ENCODE measurements around the gene CD96.

CD96 gene, protein sequence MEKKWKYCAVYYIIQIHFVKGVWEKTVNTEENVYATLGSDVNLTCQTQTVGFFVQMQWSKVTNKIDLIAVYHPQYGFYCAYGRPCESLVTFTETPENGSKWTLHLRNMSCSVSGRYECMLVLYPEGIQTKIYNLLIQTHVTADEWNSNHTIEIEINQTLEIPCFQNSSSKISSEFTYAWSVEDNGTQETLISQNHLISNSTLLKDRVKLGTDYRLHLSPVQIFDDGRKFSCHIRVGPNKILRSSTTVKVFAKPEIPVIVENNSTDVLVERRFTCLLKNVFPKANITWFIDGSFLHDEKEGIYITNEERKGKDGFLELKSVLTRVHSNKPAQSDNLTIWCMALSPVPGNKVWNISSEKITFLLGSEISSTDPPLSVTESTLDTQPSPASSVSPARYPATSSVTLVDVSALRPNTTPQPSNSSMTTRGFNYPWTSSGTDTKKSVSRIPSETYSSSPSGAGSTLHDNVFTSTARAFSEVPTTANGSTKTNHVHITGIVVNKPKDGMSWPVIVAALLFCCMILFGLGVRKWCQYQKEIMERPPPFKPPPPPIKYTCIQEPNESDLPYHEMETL

GRCh38 chr3:111541911-111542483 is at the start of gene CD96:
TSS of gene CD96 (plus strand) at chr3:111542197. CDS start at chr3:111542249, 52 bp downstream.
- H3K4me3 ChIP-seq (ENCODE audit: low read length), result no peak within 1 kb of the TSS

GRCh38 chr3:111493276-111493675 is 48.7 kb upstream of the CD96 start:
- DNase-seq (ENCODE audit: low read depth), result no peak
- no peak overlapping the region for H3K4me3 ChIP-seq (ENCODE audit: low read length)
- TF ChIP-seq, protein P1, sequence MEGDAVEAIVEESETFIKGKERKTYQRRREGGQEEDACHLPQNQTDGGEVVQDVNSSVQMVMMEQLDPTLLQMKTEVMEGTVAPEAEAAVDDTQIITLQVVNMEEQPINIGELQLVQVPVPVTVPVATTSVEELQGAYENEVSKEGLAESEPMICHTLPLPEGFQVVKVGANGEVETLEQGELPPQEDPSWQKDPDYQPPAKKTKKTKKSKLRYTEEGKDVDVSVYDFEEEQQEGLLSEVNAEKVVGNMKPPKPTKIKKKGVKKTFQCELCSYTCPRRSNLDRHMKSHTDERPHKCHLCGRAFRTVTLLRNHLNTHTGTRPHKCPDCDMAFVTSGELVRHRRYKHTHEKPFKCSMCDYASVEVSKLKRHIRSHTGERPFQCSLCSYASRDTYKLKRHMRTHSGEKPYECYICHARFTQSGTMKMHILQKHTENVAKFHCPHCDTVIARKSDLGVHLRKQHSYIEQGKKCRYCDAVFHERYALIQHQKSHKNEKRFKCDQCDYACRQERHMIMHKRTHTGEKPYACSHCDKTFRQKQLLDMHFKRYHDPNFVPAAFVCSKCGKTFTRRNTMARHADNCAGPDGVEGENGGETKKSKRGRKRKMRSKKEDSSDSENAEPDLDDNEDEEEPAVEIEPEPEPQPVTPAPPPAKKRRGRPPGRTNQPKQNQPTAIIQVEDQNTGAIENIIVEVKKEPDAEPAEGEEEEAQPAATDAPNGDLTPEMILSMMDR (IDR thresholded peaks at IDR 0.05; ENCODE audit: insufficient read depth, low read depth, low read length, missing control alignments), result no peak

More at GRCh38 chr3:111541911-111542483, at the start of gene CD96:
- no peak for DNase-seq (ENCODE audit: low read depth)
- TF ChIP-seq, protein P1 (IDR thresholded peaks at IDR 0.05; ENCODE audit: insufficient read depth, low read depth, low read length, missing control alignments), result no peak

DNA sequence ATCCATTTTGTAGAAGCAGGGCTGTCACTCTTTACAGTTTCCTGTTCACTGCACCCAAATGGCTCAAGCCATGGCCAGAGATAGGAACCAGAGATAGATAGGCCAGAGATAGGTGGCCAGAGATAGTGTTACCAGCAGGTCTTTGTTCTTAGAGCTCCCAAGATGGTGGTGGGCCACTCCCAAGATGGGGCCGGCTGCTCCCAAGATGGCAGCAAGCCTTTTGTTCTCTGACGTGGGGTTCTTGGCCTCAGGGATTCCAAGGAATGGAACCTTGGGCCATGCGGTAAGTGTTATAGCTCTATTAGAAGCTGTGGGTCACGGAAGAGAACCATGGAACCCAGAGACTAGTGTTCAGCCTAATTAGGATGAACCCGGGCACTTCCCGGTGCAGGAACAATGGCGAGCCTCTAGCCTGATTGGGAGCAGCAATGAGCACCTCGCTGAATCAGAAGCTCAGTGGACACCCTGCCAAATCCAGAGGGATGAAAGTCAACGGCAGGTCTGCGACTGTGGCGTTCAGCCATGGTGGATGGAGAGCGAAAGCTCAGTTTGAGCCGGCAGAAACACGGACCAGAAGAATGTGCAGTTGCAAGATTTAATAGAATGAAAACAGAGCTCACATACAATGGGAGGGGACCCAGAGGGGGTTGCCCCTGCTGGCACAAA is 45.0 kb upstream of the CD96 start:
- TF ChIP-seq, protein P1 (IDR thresholded peaks at IDR 0.05; ENCODE audit: insufficient read depth, low read depth, low read length, missing control alignments), result no peak
- no peak for DNase-seq (ENCODE audit: low read depth)
- no peak overlapping the region for H3K4me3 ChIP-seq (ENCODE audit: low read length)

DNA sequence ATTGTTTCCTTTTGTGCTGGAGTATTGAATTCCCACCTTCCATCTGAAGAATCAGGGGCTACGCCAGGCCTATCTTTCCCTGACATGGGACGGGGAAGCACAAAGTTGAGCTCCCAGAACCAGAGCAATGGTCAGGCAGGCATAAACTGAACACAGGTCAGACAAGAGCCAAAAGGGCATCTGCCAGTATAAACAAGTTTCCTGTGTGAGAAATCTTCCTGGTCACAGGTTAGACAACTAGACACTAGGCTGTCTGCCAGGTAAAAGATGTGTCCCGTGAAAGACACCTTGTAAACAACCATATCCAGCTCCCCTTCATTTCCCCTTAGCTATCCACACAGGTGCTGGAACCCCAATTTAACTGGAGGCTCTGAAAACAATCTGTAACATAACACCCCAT is 44.0 kb upstream of the CD96 start:
- H3K4me3 ChIP-seq (ENCODE audit: low read length), result no peak overlapping the region
- TF ChIP-seq, protein P1 (IDR thresholded peaks at IDR 0.05; ENCODE audit: insufficient read depth, low read depth, low read length, missing control alignments), result no peak
- DNase-seq (ENCODE audit: low read depth), result no peak

- TF ChIP-seq, protein P1 (IDR thresholded peaks at IDR 0.05; ENCODE audit: insufficient read depth, low read depth, low read length, missing control alignments), result no peak
- DNase-seq (ENCODE audit: low read depth), result no peak
- no peak overlapping the region for H3K4me3 ChIP-seq (ENCODE audit: low read length)
Measured at GRCh38 chr3:111506435-111506834, 35.6 kb upstream of the CD96 start.

DNA sequence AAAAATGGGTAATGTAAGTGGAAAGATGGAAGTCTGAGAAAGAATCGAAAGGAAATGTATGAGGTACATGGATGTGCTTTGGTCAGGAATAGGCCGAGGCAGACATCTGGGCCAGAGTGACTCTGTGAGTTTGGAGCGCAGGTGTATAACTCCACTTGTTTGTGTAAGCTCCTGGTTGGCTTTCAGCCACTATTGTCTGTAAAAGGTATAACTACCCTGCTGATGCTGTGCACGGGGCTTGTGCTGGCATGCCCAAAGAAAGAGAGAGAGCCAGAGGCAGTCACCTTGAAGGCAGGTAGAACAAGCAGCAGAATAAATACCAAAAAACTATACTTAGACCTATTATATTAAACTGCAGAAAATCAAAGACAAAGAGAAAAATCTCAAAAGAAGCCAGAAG is 32.7 kb upstream of the CD96 start:
- TF ChIP-seq, protein P1 (IDR thresholded peaks at IDR 0.05; ENCODE audit: insufficient read depth, low read depth, low read length, missing control alignments), result no peak
- DNase-seq (ENCODE audit: low read depth), result peak; percentile 85
- H3K4me3 ChIP-seq (ENCODE audit: low read length), result no peak overlapping the region

All from epithelial cell of esophagus (primary cell).